ENCODE measurements around the gene STOML2. TPM values are rescaled to one million over a fixed set of nuclear protein-coding genes. Genes with fewer than 3 reads are reported as not detected.
A peak's percentile ranks its signal among the peaks of the same experiment; 100 is the strongest.

Gene STOML2
- total and polyA plus RNA-seq, 7 experiments from 2014 or later: 34.7 to 126 (median 46.1) TPM

DNA sequence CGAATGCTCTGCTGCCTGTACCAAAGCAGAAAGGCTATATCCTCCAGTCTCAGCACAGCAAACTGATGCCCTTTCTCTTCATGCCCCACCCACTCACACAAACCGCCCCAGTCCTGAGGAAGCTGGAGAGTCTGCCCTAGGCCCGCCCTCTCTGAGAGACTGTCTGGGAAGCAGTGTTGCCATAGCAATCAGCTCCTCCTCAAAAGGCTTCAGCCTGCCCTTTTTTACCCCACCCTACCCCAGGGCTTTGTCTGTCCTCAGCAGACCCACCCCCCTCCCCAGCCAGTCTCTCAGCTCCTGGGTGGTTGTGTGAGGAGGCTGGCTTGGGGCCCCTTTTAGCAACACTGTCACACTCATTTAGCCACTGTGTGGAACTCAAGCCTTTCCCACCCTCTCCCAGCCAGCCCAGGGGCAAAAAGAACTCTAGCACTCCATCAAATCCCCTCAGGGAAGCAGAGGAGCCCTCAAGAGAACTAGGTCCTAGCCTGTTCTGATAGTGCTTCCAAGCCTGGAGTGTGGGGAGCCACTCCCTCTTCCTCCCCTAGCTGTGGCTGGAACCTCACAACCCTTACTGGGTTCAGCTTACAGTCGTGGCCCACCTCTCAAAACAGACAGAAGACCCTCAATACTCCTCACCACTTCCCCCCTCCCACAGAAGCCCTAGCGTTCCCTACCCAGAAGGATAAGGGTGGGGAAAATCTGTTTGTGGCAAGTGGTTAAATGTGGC is 11.3 kb upstream of the STOML2 start:
- H3K27me3 Mint-ChIP-seq: peaks cover 0 to 4% (median 0%) of the 10 kb centered on the region in 5 donors
- Histone ChIP-seq H3K4me1 (ENCODE audit: control insufficient read depth in 2 of 2, insufficient read depth in 2 of 2, low read length in 2 of 2) (peaks cover 40 to 46% of the 10 kb centered on the region in 2 donors), H3K4me3 (ENCODE audit: low read length) (peak overlapping the region; percentile 82), H3K36me3 (ENCODE audit: control insufficient read depth in 2 of 3, insufficient read depth in 3 of 3, low read length in 3 of 3) (no peaks in the 10 kb centered on the region), H3K27ac (ENCODE audit: low read depth, low read length) (peak overlapping the region; percentile 79), H3K27me3 (ENCODE audit: control insufficient read depth in 2 of 2, insufficient read depth in 2 of 2, low read length in 2 of 2) (no peaks in the 10 kb centered on the region), H3K9me3 (ENCODE audit: control insufficient read depth in 2 of 3, low read length in 3 of 3) (no peaks in the 10 kb centered on the region)
- CTCF ChIA-PET: interaction anchor here (0.6 to 2.9 kb wide), 6 partner anchors 11 to 733 kb away, joined by 3 to 14 read pairs (median 4); partner anchors contain the start of genes PIGO and STOML2
- intact Hi-C loops (cut with micrococcal nuclease): loop anchor here (2.0 to 10.0 kb wide), 12 partner anchors 301 to 1949 kb away; partner anchors contain the start of genes B4GALT1 (in 1 of the 2), CCDC107 (in 1 of the 2), CCL27 (in 1 of the 2) and CLTA (in 1 of the 2)
- DNase-seq (peak; percentile 30 to 82 (median 54)), ATAC-seq (peak; percentile 31)
- peak overlapping the region; percentile 88 to 100 (median 93) for H3K4me3 Mint-ChIP-seq
- H3K9me3 Mint-ChIP-seq: no peaks in the 10 kb centered on the region
- POLR2A ChIA-PET: interaction anchor here (1.8 to 4.6 kb wide), 2 partner anchors 11 to 42 kb away, joined by 11 to 32 read pairs; partner anchors contain the start of genes STOML2 and VCP
- H3K36me3 Mint-ChIP-seq: peaks cover 0 to 5% (median 0%) of the 10 kb centered on the region in 5 donors
- peak overlapping the region; percentile 37 to 98 (median 92) for H3K27ac Mint-ChIP-seq
- H3K4me1 Mint-ChIP-seq: peaks cover 36 to 69% (median 64%) of the 10 kb centered on the region in 7 donors

DNA sequence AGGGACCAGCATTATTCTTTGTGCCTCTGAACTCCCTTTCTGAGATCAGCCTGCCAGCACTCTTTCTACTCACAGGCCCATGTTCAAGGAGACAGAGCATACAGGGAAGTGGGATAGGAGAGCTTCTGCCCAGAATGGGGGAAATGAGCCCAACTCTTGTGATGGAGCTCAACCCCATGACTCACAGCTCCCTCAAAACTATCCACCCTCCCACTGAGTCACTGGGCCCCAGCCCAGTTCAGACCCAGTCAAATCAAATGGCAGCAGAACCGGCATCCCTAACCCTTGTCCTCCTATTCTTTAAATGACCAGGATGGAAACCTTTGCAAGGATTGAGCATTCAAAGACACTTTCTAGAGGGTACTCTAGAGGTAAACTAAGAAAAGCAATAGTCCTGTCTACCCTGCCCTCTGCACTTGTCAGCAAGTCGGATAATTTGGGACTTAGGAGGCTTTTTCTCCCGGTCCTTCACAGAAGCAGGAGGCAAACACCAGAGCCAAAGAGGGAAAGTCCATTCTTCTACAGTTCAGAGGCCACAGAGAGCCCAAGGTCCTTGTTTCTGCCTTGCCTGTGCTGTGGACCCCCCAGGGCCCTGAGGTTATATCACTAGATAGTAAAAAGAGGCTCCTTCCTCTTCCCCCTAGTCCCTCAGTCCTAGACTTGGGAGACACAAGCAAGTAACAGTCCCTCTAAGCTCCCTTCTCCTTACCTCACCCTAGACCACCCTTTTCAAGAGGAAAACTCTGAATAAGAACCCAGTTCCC is 9.5 kb upstream of the STOML2 start:
- Histone ChIP-seq H3K27ac (ENCODE audit: low read depth, low read length) (peak overlapping the region; percentile 56), H3K4me1 (ENCODE audit: control insufficient read depth in 2 of 2, insufficient read depth in 2 of 2, low read length in 2 of 2) (peaks cover 40 to 46% of the 10 kb centered on the region in 2 donors), H3K4me3 (ENCODE audit: low read length) (no peak overlapping the region), H3K9me3 (ENCODE audit: control insufficient read depth in 2 of 3, low read length in 3 of 3) (no peaks in the 10 kb centered on the region), H3K27me3 (ENCODE audit: control insufficient read depth in 2 of 2, insufficient read depth in 2 of 2, low read length in 2 of 2) (no peaks in the 10 kb centered on the region), H3K36me3 (ENCODE audit: control insufficient read depth in 2 of 3, insufficient read depth in 3 of 3, low read length in 3 of 3) (peaks cover 0 to 9% (median 0%) of the 10 kb centered on the region in 3 experiments)
- no peaks in the 10 kb centered on the region for H3K27me3 Mint-ChIP-seq
- H3K9me3 Mint-ChIP-seq: no peaks in the 10 kb centered on the region
- H3K27ac Mint-ChIP-seq: peak overlapping the region in 8 of 9 donors; percentile 76 to 94 (median 86)
- DNase-seq (no peak), ATAC-seq (no peak)
- H3K4me3 Mint-ChIP-seq: peak overlapping the region; percentile 55 to 87 (median 80)
- ChIA-PET CTCF (interaction anchor here (1.1 to 1.6 kb wide), 4 partner anchors 10 to 127 kb away, joined by 3 to 5 read pairs (median 4); partner anchors contain the start of gene STOML2), POLR2A (interaction anchor here (0.6 to 4.6 kb wide), 7 partner anchors 9 to 816 kb away, joined by 3 to 32 read pairs (median 3); partner anchors contain the start of genes FANCG, PIGO and STOML2)
- peaks cover 36 to 69% (median 64%) of the 10 kb centered on the region in 7 donors for H3K4me1 Mint-ChIP-seq
- intact Hi-C loops (cut with micrococcal nuclease): loop anchor here (5.0 to 10.0 kb wide), 11 partner anchors 302 to 1948 kb away; partner anchors contain the start of genes B4GALT1 (in 1 of the 2), CCDC107 (in 1 of the 2), CCL27 (in 1 of the 2) and CLTA (in 1 of the 2)
- H3K36me3 Mint-ChIP-seq: peaks cover 0 to 8% (median 0%) of the 10 kb centered on the region in 5 donors

DNA sequence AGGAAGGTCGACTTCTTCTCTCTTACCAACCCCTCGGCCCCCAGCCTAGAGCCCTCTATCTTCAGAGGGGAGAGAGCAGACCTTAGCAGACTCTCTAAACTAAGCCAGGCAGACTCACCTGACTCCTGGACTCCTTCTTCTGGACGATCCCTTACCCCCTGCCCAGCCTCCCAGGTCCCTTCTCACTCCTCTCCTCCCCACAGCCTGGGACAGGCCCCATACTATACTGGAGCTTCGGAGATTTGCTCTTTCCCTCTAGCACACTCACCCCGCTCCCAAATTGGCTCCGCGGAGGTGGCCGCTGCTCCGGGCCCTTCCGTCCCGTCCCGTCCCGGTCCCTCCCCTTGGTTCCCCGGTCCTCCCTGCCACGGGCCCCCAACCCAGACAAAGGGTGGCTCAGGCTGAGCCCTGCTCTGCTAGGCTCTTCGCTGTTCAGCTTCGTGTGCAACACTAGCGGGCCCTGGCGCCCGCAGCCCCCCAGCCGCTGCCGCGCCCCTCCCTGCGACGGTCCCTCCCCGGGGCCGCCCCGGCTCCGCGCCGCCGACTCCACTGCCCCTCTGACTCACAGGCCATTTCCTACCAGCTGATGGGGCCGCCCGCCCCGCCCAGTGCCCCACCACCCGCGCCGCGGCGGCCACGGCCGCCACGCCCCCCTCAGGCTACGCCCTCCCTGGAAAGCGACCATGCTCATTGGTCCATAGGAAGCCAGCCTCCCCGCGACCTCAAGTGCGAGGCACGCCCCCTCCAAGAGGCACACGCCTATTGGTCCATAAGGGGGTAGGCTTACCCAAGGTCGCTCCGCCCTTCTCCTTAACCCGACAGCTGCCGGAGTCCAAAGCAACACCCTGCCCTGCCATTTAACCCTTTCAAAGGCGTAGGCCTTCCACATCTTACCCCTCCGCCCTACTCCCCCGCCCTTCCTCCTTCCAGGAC is 8.3 kb upstream of the STOML2 start:
- Mint-ChIP-seq H3K9me3 (no peaks in the 10 kb centered on the region), H3K4me1 (peaks cover 29 to 63% (median 58%) of the 10 kb centered on the region in 7 donors), H3K4me3 (peak overlapping the region; percentile 55 to 87 (median 80)), H3K36me3 (peaks cover 0 to 8% (median under 1%) of the 10 kb centered on the region in 5 donors), H3K27me3 (no peaks in the 10 kb centered on the region), H3K27ac (peak overlapping the region; percentile 62 to 94 (median 85))
- CTCF ChIA-PET: interaction anchor here (1.0 to 1.6 kb wide), 4 partner anchors 9 to 442 kb away, joined by 3 to 5 read pairs (median 3); partner anchors contain the start of gene STOML2
- DNase-seq (peak; percentile 77 to 96 (median 91)), ATAC-seq (peak; percentile 86)
- H3K27ac ChIP-seq (ENCODE audit: low read depth, low read length): peak overlapping the region; percentile 71
- H3K36me3 ChIP-seq (ENCODE audit: control insufficient read depth in 2 of 3, insufficient read depth in 3 of 3, low read length in 3 of 3): peaks cover 0 to 15% (median 0%) of the 10 kb centered on the region in 3 experiments
- H3K4me1 ChIP-seq (ENCODE audit: control insufficient read depth in 2 of 2, insufficient read depth in 2 of 2, low read length in 2 of 2): peaks cover 36 to 37% of the 10 kb centered on the region in 2 donors
- intact Hi-C loops (cut with micrococcal nuclease): loop anchor here (1.0 to 10.0 kb wide), 20 partner anchors 8 to 1946 kb away; partner anchors contain the start of genes CREB3 (in 2 of the 2), DNAJB5 (in 2 of the 2), PIGO (in 2 of the 2) and TLN1 (in 2 of the 2)
- peak overlapping the region; percentile 69 for H3K4me3 ChIP-seq (ENCODE audit: low read length)
- H3K27me3 ChIP-seq (ENCODE audit: control insufficient read depth in 2 of 2, insufficient read depth in 2 of 2, low read length in 2 of 2): no peaks in the 10 kb centered on the region
- no peaks in the 10 kb centered on the region for H3K9me3 ChIP-seq (ENCODE audit: control insufficient read depth in 2 of 3, low read length in 3 of 3)
- POLR2A ChIA-PET: interaction anchor here (0.6 to 2.7 kb wide), 8 partner anchors 9 to 817 kb away, joined by 3 to 22 read pairs (median 3); partner anchors contain the start of genes FANCG, PIGO and STOML2

DNA sequence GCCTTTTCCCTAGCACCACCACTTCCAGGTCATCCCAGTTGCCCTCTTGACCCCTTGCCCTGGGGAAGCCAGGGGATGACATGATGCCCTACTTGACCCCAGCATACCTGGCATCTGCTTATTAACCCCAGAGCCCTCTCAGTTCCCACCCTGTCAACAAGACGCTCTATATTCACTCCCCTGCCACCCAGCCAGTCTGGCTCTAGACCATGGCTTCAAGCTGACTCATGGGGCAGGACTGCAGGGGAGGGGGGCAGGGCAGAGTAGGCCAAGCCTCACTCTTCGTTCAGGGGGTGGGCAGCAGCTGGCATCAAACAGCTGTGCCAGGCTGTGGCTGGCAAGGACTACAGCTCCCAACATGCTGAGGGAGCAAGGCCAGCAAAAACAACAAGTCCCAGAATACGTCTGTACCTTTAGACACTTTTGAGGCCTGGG is 7.4 kb upstream of the STOML2 start:
- Histone ChIP-seq H3K36me3 (ENCODE audit: control insufficient read depth in 2 of 3, insufficient read depth in 3 of 3, low read length in 3 of 3) (peaks cover 0 to 21% (median 0%) of the 10 kb centered on the region in 3 experiments), H3K9me3 (ENCODE audit: control insufficient read depth in 2 of 3, low read length in 3 of 3) (no peaks in the 10 kb centered on the region), H3K4me3 (ENCODE audit: low read length) (no peak overlapping the region), H3K27me3 (ENCODE audit: control insufficient read depth in 2 of 2, insufficient read depth in 2 of 2, low read length in 2 of 2) (no peaks in the 10 kb centered on the region), H3K4me1 (ENCODE audit: control insufficient read depth in 2 of 2, insufficient read depth in 2 of 2, low read length in 2 of 2) (peaks cover 35% of the 10 kb centered on the region in 2 donors), H3K27ac (ENCODE audit: low read depth, low read length) (peak overlapping the region; percentile 71)
- Mint-ChIP-seq H3K36me3 (peaks cover 0 to 16% (median 5%) of the 10 kb centered on the region in 5 donors), H3K4me1 (peaks cover 26 to 54% (median 52%) of the 10 kb centered on the region in 7 donors), H3K27ac (peak overlapping the region in 6 of 9 donors; percentile 59 to 94 (median 86)), H3K27me3 (no peaks in the 10 kb centered on the region), H3K9me3 (no peaks in the 10 kb centered on the region), H3K4me3 (peak overlapping the region in 8 of 10 donors; percentile 55 to 87 (median 80))
- ChIA-PET POLR2A (interaction anchor here (0.6 to 2.7 kb wide), 3 partner anchors 8 to 113 kb away, joined by 3 to 22 read pairs (median 3); partner anchors contain the start of gene STOML2), CTCF (interaction anchor here (1.6 kb wide), 1 partner anchor 8 kb away, joined by 5 read pairs; the partner anchor contains the start of gene STOML2)
- DNase-seq: no peak
- intact Hi-C loops (cut with micrococcal nuclease): loop anchor here (2.0 to 10.0 kb wide), 12 partner anchors 304 to 1946 kb away; partner anchors contain the start of genes B4GALT1 (in 1 of the 2), CCDC107 (in 1 of the 2), CCL27 (in 1 of the 2) and CLTA (in 1 of the 2)
- no peak for ATAC-seq

DNA sequence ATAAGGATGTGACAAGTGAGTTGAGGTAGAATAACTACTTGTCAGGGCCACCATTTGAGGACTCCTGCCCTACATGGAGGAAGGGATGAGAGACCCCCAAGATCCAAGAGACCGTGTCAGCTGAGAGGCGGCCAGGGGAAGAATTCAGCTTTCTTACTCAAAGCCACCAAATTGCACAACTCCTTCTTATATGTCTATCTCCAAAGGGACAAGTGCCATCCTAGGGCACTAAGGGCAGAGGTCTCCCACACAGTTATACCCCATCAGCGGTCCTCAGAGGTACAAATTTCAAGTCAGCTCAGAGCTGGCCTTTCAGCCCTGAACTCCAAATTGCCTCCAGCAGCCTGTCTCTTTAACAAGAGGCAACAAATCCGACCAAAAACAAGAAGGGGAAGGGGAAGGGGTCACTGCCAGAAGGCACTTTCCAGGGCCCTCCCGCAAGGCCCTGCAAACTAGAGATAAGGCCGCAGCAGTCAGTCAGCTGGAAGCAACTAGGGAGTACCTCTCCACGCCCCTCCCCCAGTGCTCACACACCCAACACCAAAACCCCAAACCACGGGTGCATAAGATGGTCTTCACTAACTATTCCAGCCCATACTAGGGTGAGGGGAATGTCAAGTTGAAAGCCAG is 6.1 kb upstream of the STOML2 start:
- POLR2A ChIA-PET: no interaction called here
- peaks cover 19 to 43% (median 39%) of the 10 kb centered on the region in 7 donors for H3K4me1 Mint-ChIP-seq
- Histone ChIP-seq H3K4me1 (ENCODE audit: control insufficient read depth in 2 of 2, insufficient read depth in 2 of 2, low read length in 2 of 2) (peaks cover 22% of the 10 kb centered on the region in 2 donors), H3K27ac (ENCODE audit: low read depth, low read length) (no peak overlapping the region), H3K36me3 (ENCODE audit: control insufficient read depth in 2 of 3, insufficient read depth in 3 of 3, low read length in 3 of 3) (peaks cover 0 to 21% (median 0%) of the 10 kb centered on the region in 3 experiments), H3K4me3 (ENCODE audit: low read length) (no peak overlapping the region), H3K27me3 (ENCODE audit: control insufficient read depth in 2 of 2, insufficient read depth in 2 of 2, low read length in 2 of 2) (no peaks in the 10 kb centered on the region), H3K9me3 (ENCODE audit: control insufficient read depth in 2 of 3, low read length in 3 of 3) (no peaks in the 10 kb centered on the region)
- no peaks in the 10 kb centered on the region for H3K27me3 Mint-ChIP-seq
- CTCF ChIA-PET: interaction anchor here (0.8 to 1.3 kb wide), 2 partner anchors 12 to 245 kb away, joined by 3 to 4 read pairs; partner anchors contain the start of gene PIGO
- no peak overlapping the region for H3K4me3 Mint-ChIP-seq
- no peak overlapping the region for H3K27ac Mint-ChIP-seq
- H3K9me3 Mint-ChIP-seq: no peaks in the 10 kb centered on the region
- ATAC-seq: no peak
- DNase-seq: no peak
- intact Hi-C loops (cut with micrococcal nuclease): no loop called here
- peaks cover 0 to 21% (median 8%) of the 10 kb centered on the region in 5 donors for H3K36me3 Mint-ChIP-seq

Measured in naive thymus-derived CD4-positive, alpha-beta T cell (primary cell).